ENCODE measurements around the gene CXXC5. TPM values are rescaled to one million over a fixed set of nuclear protein-coding genes. Genes with fewer than 3 reads are reported as not detected.
A peak's percentile ranks its signal among the peaks of the same experiment; 100 is the strongest.

CXXC5 gene
- total RNA-seq, 1 experiment from 2014 or later: 97.2 TPM

DNA sequence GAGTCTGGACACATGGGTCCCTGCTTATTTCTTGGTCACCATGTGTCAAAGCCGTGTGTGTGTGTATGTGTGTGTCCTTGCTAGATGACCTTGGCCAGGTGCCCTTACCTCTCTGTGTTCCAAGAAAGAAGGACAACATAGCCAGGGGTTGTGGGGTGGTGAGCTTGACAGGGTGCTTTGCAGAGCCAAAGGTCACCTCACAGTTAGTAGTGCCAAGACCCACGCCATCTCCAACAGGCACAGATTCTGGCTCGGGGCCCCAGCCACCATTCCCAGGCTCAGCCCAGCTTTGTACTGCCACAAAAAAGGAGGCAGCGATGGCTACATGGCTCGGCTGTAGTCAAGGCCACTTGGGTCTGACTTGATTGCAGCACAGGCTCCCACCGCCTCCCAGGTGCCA is 39.5 kb downstream of the CXXC5 start:
- DNase-seq (ENCODE audit: low spot score): no peak
- ChIA-PET POLR2A (interaction anchor here (0.6 to 4.2 kb wide), 3 partner anchors 23 to 36 kb away, joined by 5 to 23 read pairs (median 9); no protein-coding TSS in a partner anchor), CTCF (interaction anchor here (0.8 to 7.9 kb wide), 7 partner anchors 17 to 281 kb away, joined by 3 to 77 read pairs (median 6); partner anchors contain the start of gene CXXC5)
- ATAC-seq: no peak
- H3K9me3 Mint-ChIP-seq: no peaks in the 10 kb centered on the region
- H3K4me3 Mint-ChIP-seq: no peak overlapping the region
- H3K27ac Mint-ChIP-seq: no peak overlapping the region
- peaks cover 12% of the 10 kb centered on the region for H3K27me3 Mint-ChIP-seq (ENCODE audit: low read depth)
- TF ChIP-seq NFYB (CRISPR knock-in tag; conservative IDR thresholded peaks at IDR 0.05; ENCODE audit: low read depth): no peak
- H3K36me3 Mint-ChIP-seq: peaks cover 15% of the 10 kb centered on the region
- peaks cover 77% of the 10 kb centered on the region for H3K4me1 Mint-ChIP-seq

- H3K36me3 Mint-ChIP-seq: peaks cover 10% of the 10 kb centered on the region
- TF ChIP-seq PRDM15 (CRISPR knock-in tag; IDR thresholded peaks at IDR 0.05): no peak
- TF ChIP-seq E2F1 (CRISPR knock-in tag; IDR thresholded peaks at IDR 0.05): no peak
- no peak for TF ChIP-seq CREM (CRISPR knock-in tag; IDR thresholded peaks at IDR 0.05)
- H3K4me3 Mint-ChIP-seq: no peak overlapping the region
- H3K4me1 Mint-ChIP-seq: peaks cover 76% of the 10 kb centered on the region
- no peak for DNase-seq (ENCODE audit: low spot score)
- no peak for ATAC-seq
- no peak overlapping the region for H3K27ac Mint-ChIP-seq
- ChIA-PET POLR2A (interaction anchor here (0.6 to 4.2 kb wide), 2 partner anchors 22 to 37 kb away, joined by 5 to 23 read pairs; no protein-coding TSS in a partner anchor), CTCF (interaction anchor here (0.6 to 7.9 kb wide), 9 partner anchors 18 to 128 kb away, joined by 3 to 77 read pairs (median 15); no protein-coding TSS in a partner anchor)
- peaks cover 12% of the 10 kb centered on the region for H3K27me3 Mint-ChIP-seq (ENCODE audit: low read depth)
- H3K9me3 Mint-ChIP-seq: no peaks in the 10 kb centered on the region
These were observed 40.0 kb downstream of the CXXC5 start for GRCh38 chr5:139688088-139688702.

- ATAC-seq (no peak), DNase-seq (ENCODE audit: low spot score) (no peak)
- no peaks in the 10 kb centered on the region for H3K9me3 Mint-ChIP-seq
- 0 out of 2 replicates have a peak, but pooled peaks cover 6% of the 10 kb centered on the region for H3K36me3 Mint-ChIP-seq
- peaks cover 73% of the 10 kb centered on the region for H3K4me1 Mint-ChIP-seq
- POLR2A ChIA-PET: interaction anchor here (1.1 to 4.2 kb wide), 3 partner anchors 19 to 55 kb away, joined by 3 to 23 read pairs (median 3); no protein-coding TSS in a partner anchor
- H3K27ac Mint-ChIP-seq: peak overlapping the region; percentile 78; the same call in 1 of the 2 replicates
- peaks cover 15% of the 10 kb centered on the region for H3K27me3 Mint-ChIP-seq (ENCODE audit: low read depth)
- CTCF ChIA-PET: interaction anchor here (0.5 to 7.9 kb wide), 13 partner anchors 10 to 523 kb away, joined by 3 to 77 read pairs (median 6); partner anchors contain the start of gene CXXC5
- no peak overlapping the region for H3K4me3 Mint-ChIP-seq
- TF ChIP-seq TEAD1 (CRISPR knock-in tag; IDR thresholded peaks at IDR 0.05) (no peak), AFF4 (CRISPR knock-in tag; IDR thresholded peaks at IDR 0.05; ENCODE audit: borderline replicate concordance) (no peak)
These were observed 40.7 kb downstream of the CXXC5 start for GRCh38 chr5:139688751-139689372.

DNA sequence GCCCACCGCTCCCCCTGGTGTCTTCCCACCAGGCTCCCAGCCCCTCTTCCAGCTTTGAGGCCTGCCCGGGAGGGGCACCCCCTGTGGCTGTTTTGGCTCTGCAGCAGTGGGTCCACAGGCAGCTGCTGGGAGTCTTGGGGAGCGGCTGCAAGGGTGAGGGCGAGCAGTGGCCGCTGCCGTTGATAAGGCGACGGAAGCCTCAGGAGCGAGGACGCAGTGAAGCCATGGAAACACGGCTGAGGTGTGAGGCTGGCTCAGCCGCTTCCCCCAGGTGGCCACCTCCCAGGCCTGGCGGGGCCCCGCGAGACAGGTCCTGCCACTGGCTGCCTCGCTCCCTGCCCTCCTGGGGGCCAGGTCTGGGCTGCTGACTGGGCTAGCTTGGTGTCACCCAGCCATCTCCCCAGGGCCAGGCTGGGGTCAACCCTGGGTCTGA is 41.5 kb downstream of the CXXC5 start:
- CTCF ChIA-PET: interaction anchor here (0.5 to 7.9 kb wide), 13 partner anchors 10 to 522 kb away, joined by 3 to 77 read pairs (median 6); partner anchors contain the start of gene CXXC5
- ATAC-seq (peak; percentile 8), DNase-seq (ENCODE audit: low spot score) (peak; percentile 44)
- H3K4me1 Mint-ChIP-seq: peaks cover 65% of the 10 kb centered on the region
- no peaks in the 10 kb centered on the region for H3K36me3 Mint-ChIP-seq
- H3K4me3 Mint-ChIP-seq: no peak overlapping the region
- peaks cover 22% of the 10 kb centered on the region for H3K27me3 Mint-ChIP-seq (ENCODE audit: low read depth)
- POLR2A ChIA-PET: interaction anchor here (1.1 to 4.2 kb wide), 4 partner anchors 11 to 56 kb away, joined by 3 to 23 read pairs (median 4); no protein-coding TSS in a partner anchor
- no peaks in the 10 kb centered on the region for H3K9me3 Mint-ChIP-seq
- H3K27ac Mint-ChIP-seq: no peak overlapping the region
- TF ChIP-seq PREB (CRISPR knock-in tag; IDR thresholded peaks at IDR 0.05; ENCODE audit: borderline replicate concordance) (no peak), ZNF317 (CRISPR knock-in tag; IDR thresholded peaks at IDR 0.05; ENCODE audit: borderline replicate concordance, low read depth) (no peak), ZNF423 (CRISPR knock-in tag; IDR thresholded peaks at IDR 0.05) (peak; percentile 84), ZNF396 (CRISPR knock-in tag; IDR thresholded peaks at IDR 0.05; ENCODE audit: borderline replicate concordance) (no peak), PRRX2 (CRISPR knock-in tag; IDR thresholded peaks at IDR 0.05) (0 out of 2 replicates have a peak, but pooled peaks have one; percentile 56)
- TF ChIP-seq, protein P1, sequence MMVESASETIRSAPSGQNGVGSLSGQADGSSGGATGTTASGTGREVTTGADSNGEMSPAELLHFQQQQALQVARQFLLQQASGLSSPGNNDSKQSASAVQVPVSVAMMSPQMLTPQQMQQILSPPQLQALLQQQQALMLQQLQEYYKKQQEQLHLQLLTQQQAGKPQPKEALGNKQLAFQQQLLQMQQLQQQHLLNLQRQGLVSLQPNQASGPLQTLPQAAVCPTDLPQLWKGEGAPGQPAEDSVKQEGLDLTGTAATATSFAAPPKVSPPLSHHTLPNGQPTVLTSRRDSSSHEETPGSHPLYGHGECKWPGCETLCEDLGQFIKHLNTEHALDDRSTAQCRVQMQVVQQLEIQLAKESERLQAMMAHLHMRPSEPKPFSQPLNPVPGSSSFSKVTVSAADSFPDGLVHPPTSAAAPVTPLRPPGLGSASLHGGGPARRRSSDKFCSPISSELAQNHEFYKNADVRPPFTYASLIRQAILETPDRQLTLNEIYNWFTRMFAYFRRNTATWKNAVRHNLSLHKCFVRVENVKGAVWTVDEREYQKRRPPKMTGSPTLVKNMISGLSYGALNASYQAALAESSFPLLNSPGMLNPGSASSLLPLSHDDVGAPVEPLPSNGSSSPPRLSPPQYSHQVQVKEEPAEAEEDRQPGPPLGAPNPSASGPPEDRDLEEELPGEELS (CRISPR knock-in tag; IDR thresholded peaks at IDR 0.05): 0 out of 2 replicates have a peak, but pooled peaks have one; percentile 13
